ENCODE data around the gene XCL2.

The XCL2 gene

DNA sequence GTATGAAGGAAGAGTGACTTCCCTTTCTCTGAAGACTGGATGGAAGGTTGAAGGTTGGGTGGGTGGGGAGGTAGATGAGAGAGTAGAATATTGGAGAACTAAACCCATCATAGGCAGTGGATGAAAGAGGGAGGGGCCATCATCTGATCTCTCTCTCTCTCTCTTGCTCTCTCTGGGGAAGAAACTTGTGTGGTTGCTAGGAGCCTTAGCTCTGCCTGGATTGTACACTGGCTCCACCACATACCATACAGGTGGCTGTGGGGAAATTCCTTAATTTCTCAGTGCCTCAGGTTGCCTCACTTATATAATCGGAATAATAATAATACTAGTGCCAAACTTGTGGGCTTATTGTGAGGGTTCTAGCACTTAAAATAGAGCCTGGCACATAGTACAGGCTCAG, 42.1 kb upstream of the XCL2 start:
- no peak for ATAC-seq (ENCODE audit: insufficient read depth, low read depth)
- no peaks in the 10 kb centered on the region for H3K4me1 ChIP-seq (ENCODE audit: insufficient read depth, low read length)
- no peaks in the 10 kb centered on the region for H3K9me3 ChIP-seq (ENCODE audit: insufficient read depth, low read length, severe bottlenecking)
- H3K4me2 ChIP-seq (ENCODE audit: insufficient read depth, low read length) = no peak overlapping the region
- H4K20me1 ChIP-seq (ENCODE audit: insufficient read depth, low read length) = no peaks in the 10 kb centered on the region
- no peak for DNase-seq
- no peak overlapping the region for H2AFZ ChIP-seq (ENCODE audit: low read depth, low read length)
- H3K79me2 ChIP-seq (ENCODE audit: insufficient read depth, low read length) = no peaks in the 10 kb centered on the region
- no peak overlapping the region for H3K4me3 ChIP-seq (ENCODE audit: low read depth in 1 of 2, low read length in 2 of 2)
- no peak for TF ChIP-seq EZH2 (IDR thresholded peaks at IDR 0.05; ENCODE audit: borderline replicate concordance, low read depth, low read length, severe bottlenecking)
- TF ChIP-seq, protein P1, sequence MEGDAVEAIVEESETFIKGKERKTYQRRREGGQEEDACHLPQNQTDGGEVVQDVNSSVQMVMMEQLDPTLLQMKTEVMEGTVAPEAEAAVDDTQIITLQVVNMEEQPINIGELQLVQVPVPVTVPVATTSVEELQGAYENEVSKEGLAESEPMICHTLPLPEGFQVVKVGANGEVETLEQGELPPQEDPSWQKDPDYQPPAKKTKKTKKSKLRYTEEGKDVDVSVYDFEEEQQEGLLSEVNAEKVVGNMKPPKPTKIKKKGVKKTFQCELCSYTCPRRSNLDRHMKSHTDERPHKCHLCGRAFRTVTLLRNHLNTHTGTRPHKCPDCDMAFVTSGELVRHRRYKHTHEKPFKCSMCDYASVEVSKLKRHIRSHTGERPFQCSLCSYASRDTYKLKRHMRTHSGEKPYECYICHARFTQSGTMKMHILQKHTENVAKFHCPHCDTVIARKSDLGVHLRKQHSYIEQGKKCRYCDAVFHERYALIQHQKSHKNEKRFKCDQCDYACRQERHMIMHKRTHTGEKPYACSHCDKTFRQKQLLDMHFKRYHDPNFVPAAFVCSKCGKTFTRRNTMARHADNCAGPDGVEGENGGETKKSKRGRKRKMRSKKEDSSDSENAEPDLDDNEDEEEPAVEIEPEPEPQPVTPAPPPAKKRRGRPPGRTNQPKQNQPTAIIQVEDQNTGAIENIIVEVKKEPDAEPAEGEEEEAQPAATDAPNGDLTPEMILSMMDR (IDR thresholded peaks at IDR 0.05; ENCODE audit: borderline replicate concordance, extremely low read depth, low read length, poor library complexity, severe bottlenecking) = no peak
- no peaks in the 10 kb centered on the region for H3K36me3 ChIP-seq (ENCODE audit: insufficient read depth, low read length)
- no peaks in the 10 kb centered on the region for H3K27me3 ChIP-seq (ENCODE audit: insufficient read depth, low read length, poor library complexity)
- H3K27ac ChIP-seq (ENCODE audit: low read length) = no peak overlapping the region
- H3K9ac ChIP-seq (ENCODE audit: low read depth, low read length) = no peak overlapping the region

DNA sequence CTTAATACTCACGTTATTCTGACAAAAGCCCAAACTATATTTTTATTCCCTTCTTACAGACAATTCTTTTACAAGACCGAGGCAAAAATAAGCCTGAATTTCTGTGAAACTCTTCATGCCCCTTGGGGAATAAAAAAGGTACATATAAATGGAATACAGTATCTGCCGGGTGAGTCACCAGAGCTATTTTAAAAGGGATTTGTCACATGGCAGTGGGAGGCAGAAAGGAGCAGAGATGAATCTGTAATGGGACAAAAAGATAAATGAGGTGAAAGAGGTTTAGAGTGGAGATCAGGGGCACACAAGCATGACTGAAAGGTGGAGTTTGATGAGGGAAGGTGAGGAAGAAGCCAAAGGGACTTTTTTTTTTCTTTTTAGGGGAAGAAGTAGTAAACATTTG, 41.4 kb upstream of the XCL2 start:
- Histone ChIP-seq H3K27ac (ENCODE audit: low read length) (no peak overlapping the region), H2AFZ (ENCODE audit: low read depth, low read length) (no peak overlapping the region), H3K4me3 (ENCODE audit: low read depth in 1 of 2, low read length in 2 of 2) (no peak overlapping the region), H3K9me3 (ENCODE audit: insufficient read depth, low read length, severe bottlenecking) (no peaks in the 10 kb centered on the region), H3K36me3 (ENCODE audit: insufficient read depth, low read length) (no peaks in the 10 kb centered on the region), H4K20me1 (ENCODE audit: insufficient read depth, low read length) (no peaks in the 10 kb centered on the region), H3K27me3 (ENCODE audit: insufficient read depth, low read length, poor library complexity) (no peaks in the 10 kb centered on the region), H3K9ac (ENCODE audit: low read depth, low read length) (no peak overlapping the region), H3K4me2 (ENCODE audit: insufficient read depth, low read length) (no peak overlapping the region), H3K79me2 (ENCODE audit: insufficient read depth, low read length) (no peaks in the 10 kb centered on the region), H3K4me1 (ENCODE audit: insufficient read depth, low read length) (no peaks in the 10 kb centered on the region)
- TF ChIP-seq EZH2 (IDR thresholded peaks at IDR 0.05; ENCODE audit: borderline replicate concordance, low read depth, low read length, severe bottlenecking) = no peak
- TF ChIP-seq, protein P1 (IDR thresholded peaks at IDR 0.05; ENCODE audit: borderline replicate concordance, extremely low read depth, low read length, poor library complexity, severe bottlenecking) = no peak
- no peak for ATAC-seq (ENCODE audit: insufficient read depth, low read depth)
- no peak for DNase-seq

DNA sequence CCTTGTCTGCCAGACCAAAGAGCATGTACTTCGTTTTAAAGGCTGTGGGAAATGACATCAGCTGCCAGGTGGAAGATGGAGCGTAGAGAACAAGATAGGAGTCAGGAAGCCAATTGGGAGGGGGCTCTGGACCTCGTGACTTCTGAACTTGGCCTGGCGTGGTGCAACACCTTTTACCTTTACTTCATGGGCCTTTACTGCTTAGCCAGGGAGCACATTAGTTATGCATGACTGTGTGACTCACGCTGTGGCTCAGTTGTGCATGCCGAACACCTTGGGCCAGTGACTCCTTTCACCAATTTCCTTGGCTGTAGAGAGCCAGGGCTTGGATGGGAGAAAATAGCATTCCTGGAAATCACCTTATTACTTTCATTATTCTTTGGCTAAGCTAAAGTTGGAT, 39.8 kb upstream of the XCL2 start:
- Histone ChIP-seq H3K27me3 (ENCODE audit: insufficient read depth, low read length, poor library complexity) (no peaks in the 10 kb centered on the region), H3K4me3 (ENCODE audit: low read depth in 1 of 2, low read length in 2 of 2) (no peak overlapping the region), H3K79me2 (ENCODE audit: insufficient read depth, low read length) (no peaks in the 10 kb centered on the region), H2AFZ (ENCODE audit: low read depth, low read length) (no peak overlapping the region), H3K36me3 (ENCODE audit: insufficient read depth, low read length) (no peaks in the 10 kb centered on the region), H3K9me3 (ENCODE audit: insufficient read depth, low read length, severe bottlenecking) (no peaks in the 10 kb centered on the region), H3K4me2 (ENCODE audit: insufficient read depth, low read length) (no peak overlapping the region), H3K4me1 (ENCODE audit: insufficient read depth, low read length) (no peaks in the 10 kb centered on the region), H4K20me1 (ENCODE audit: insufficient read depth, low read length) (no peaks in the 10 kb centered on the region), H3K27ac (ENCODE audit: low read length) (no peak overlapping the region), H3K9ac (ENCODE audit: low read depth, low read length) (no peak overlapping the region)
- TF ChIP-seq, protein P1 (IDR thresholded peaks at IDR 0.05; ENCODE audit: borderline replicate concordance, extremely low read depth, low read length, poor library complexity, severe bottlenecking) = no peak
- TF ChIP-seq EZH2 (IDR thresholded peaks at IDR 0.05; ENCODE audit: borderline replicate concordance, low read depth, low read length, severe bottlenecking) = no peak
- ATAC-seq (ENCODE audit: insufficient read depth, low read depth) (no peak), DNase-seq (no peak)

Data from DND-41 (cell line).